Right lobe of liver (tissue), 6 donors: ENCODE results near the gene MREG. TPM values are rescaled to one million over a fixed set of nuclear protein-coding genes. Genes with fewer than 3 reads are reported as not detected.

Source experiments
- ATAC-seq, 4 donors: fragments of 200-7000 bp; cut with Tn5 transposase; one replicate each; pipeline ENCODE4 v1.9.1; 2020; ENCODE audit warnings: mild to moderate bottlenecking in 4 of 4, moderate library complexity in 4 of 4
- DNase-seq, 3 donors: peaks; one replicate each; pipeline ENCODE4 v3.0.0-alpha.2; 2020
- H3K27ac ChIP-seq, 3 donors: fragments of 200-600 bp; one replicate each; pipeline ENCODE4 v1.8.0; 2022
- H3K27me3 ChIP-seq, 2 donors: fragments of 200-600 bp; one replicate each; pipeline ENCODE4 v1.8.0; 2022
- H3K36me3 ChIP-seq, 4 donors: fragments of 200-600 bp; sonication (generic) in 1 of 4; one replicate each; pipeline versions ENCODE4 v1.5.1 to v1.8.0; 2017 to 2022; ENCODE audit warnings: control low read depth in 1 of 4
- H3K4me1 ChIP-seq, 4 donors: fragments of 200-600 bp; sonication (generic) in 1 of 4; one replicate each; pipeline versions ENCODE4 v1.5.1 to v1.8.0; 2017 to 2022; ENCODE audit warnings: control low read depth in 1 of 4
- H3K4me3 ChIP-seq, 3 donors: fragments of 200-600 bp; one replicate each; pipeline ENCODE4 v1.8.0; 2022
- H3K9me3 ChIP-seq, 4 donors: fragments of 200-600 bp; sonication (generic) in 1 of 4; one replicate each; pipeline versions ENCODE4 v1.5.1 to v1.8.0; 2017 to 2022; ENCODE audit warnings: control low read depth in 1 of 4
- CTCF ChIP-seq, 4 donors: fragments of 200-600 bp in 3 of 4; fragments of 450-650 bp in 1 of 4; IDR thresholded peaks; one replicate each; pipeline versions ENCODE4 v1.5.1 to v1.8.0; 2016 to 2022; ENCODE audit warnings: antibody characterized with exemption in 4 of 4, mild to moderate bottlenecking in 2 of 4
- POLR2A ChIP-seq: fragments of 450-650 bp; IDR thresholded peaks from one replicate; pipeline ENCODE4 v1.6.1; 2017; ENCODE audit warnings: antibody characterized with exemption, mild to moderate bottlenecking
- WGBS: methylation state at CpG from one replicate; pipeline ENCODE4 v1.1.6; 2018; ENCODE audit warnings: low coverage, low lambda C conversion rate; ENCODE audit not compliant: insufficient coverage; ENCODE audit errors: missing lambda C conversion rate; 5-methylcytosine and 5-hydroxymethylcytosine counted together
- intact Hi-C, 2 donors: fragments of 100-400 bp; cut with DNase I; formaldehyde crosslinking; loops; one replicate each; pipeline versions ENCODE4 v1.11.2 to v1.14.1; 2022
- total RNA-seq, 6 experiments: library from RNA; depleted of rRNA in 2 of 6; stranded (reverse); fragments of >200 nt in 2 of 6; fragmentation: NEBNext Ultra II Directional in 3 of 6; extraction: Animal tissue kit (Norgen Biotek cat#: 25700) in 3 of 6; gene quantifications; one replicate each; pipeline versions ENCODE4 v1.1.0 to v1.2.4, GENCODE V29; 2016 to 2023
- donor health status: DM: no; HTN: yes; CAD: no.
- donor health status: DM: no; HTN: no; CAD: no.
- donor health status: DM: no; HTN: no; CAD: no.
- donor health status: DM: no; HTN: yes; CAD: no.
- donor health status: DM: no; HTN: yes; CAD: no.

MREG gene
- total RNA-seq, 6 experiments from 2014 or later, result 2.0 to 9.6 (median 5.0) TPM

DNA sequence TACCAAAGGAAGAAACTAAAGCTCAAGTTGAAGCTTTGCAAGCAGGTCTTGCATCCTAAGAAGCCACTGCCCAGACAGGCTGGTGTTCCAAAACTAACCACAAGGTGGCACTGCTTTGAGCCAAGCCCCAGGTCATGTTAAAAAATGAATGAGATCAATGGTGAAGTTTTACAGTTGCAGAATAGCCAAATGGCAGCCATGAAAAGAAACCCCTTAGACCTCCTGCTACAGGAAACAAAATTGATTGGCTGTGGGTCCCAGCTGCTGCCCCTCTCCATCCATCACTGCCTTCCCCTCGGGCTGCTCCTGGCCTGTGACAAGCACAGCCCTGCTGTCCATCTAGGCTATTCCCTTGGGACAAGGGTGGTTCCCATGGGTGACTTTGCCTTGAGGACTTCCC is 20.7 kb upstream of the MREG start:
- no peaks in the 10 kb centered on the region for H3K27me3 ChIP-seq
- peak in 2 of 3 donors; percentile 41 to 60 for DNase-seq
- intact Hi-C loops, result no loop called here
- no peak overlapping the region for H3K4me3 ChIP-seq
- WGBS, result 57% methylated on average over 1 of the region's 1 CpG
- TF ChIP-seq CTCF (IDR thresholded peaks at IDR 0.05), result peak; percentile 77 to 94 (median 90)
- TF ChIP-seq POLR2A, result no peak
- H3K9me3 ChIP-seq, result no peaks in the 10 kb centered on the region
- peak; percentile 77 to 90 (median 82) for ATAC-seq
- peaks cover 0 to 81% (median 26%) of the 10 kb centered on the region in 4 donors for H3K36me3 ChIP-seq
- no peak overlapping the region for H3K27ac ChIP-seq
- no peaks in the 10 kb centered on the region for H3K4me1 ChIP-seq

DNA sequence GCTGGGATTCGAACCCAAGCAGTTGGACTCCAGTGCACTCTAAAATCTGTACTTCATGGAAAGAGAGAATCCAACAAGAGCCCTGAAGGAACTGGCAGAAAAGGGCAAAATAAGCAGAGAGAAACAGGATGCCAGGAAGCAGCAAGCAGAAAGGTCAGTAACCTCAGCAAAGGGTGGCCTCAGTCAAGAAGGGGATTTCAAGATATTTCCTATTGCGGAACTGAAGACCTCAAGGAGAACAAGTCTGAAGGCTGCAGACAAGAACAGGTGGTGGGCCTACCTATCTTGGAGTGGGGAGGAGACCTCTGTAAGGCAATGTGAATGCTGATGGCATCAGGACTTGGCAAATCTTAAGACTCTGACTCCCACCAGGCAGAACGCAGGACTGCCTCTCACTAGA is 20.1 kb upstream of the MREG start:
- no peak for ATAC-seq

DNA sequence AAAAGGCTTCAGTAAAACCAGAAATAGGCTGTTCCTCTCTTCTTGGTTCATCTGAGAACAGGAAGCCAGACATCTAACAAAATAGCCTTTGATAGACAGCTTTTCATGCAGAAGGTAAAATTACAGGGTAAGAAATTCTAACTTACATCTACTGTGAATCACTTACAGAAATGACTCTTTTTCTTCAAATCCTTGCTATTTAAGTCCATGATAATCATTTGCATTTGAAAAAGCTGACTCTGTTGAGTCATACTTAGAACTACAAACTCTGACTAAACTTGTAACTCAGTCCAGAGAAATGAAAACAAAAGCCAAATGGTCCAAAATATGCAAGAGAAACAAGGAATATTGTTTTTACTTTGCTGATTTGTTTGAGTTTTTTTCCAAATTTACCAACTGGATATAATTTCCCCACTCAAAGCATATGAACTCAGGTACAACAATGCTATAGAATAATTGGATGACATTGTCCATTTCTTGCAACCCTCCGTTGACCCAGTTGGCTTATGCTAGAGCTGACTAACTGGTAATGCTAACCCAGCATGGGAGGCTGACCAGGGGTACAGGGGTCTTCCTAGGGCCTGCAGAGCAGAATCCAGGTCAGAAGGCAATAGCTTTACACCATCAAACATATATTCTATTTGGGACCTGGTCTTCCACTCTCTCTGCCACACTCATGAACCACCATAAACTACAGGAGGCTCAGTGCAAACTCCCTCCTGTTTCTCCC is 18.8 kb upstream of the MREG start:
- peaks cover 0 to 68% (median 24%) of the 10 kb centered on the region in 4 donors for H3K36me3 ChIP-seq
- intact Hi-C loops, result no loop called here
- DNase-seq (no peak), ATAC-seq (no peak)
- no peaks in the 10 kb centered on the region for H3K9me3 ChIP-seq
- no peak for TF ChIP-seq CTCF (IDR thresholded peaks at IDR 0.05)
- TF ChIP-seq POLR2A, result no peak
- H3K27ac ChIP-seq, result no peak overlapping the region
- no peaks in the 10 kb centered on the region for H3K4me1 ChIP-seq
- WGBS, result 75% methylated on average over 1 of the region's 1 CpG
- H3K4me3 ChIP-seq, result no peak overlapping the region
- H3K27me3 ChIP-seq, result no peaks in the 10 kb centered on the region

More for the DNA sequence above, 20.1 kb upstream of the MREG start:
- 97% methylated on average over 3 of the region's 3 CpGs for WGBS
- DNase-seq, result no peak
- Histone ChIP-seq H3K36me3 (peaks cover 0 to 81% (median 26%) of the 10 kb centered on the region in 4 donors), H3K27me3 (no peaks in the 10 kb centered on the region), H3K4me3 (no peak overlapping the region), H3K4me1 (no peaks in the 10 kb centered on the region), H3K9me3 (no peaks in the 10 kb centered on the region), H3K27ac (no peak overlapping the region)
- intact Hi-C loops, result no loop called here
- TF ChIP-seq POLR2A, result no peak
- TF ChIP-seq CTCF (IDR thresholded peaks at IDR 0.05), result no peak

- Histone ChIP-seq H3K27ac (no peak overlapping the region), H3K4me1 (no peaks in the 10 kb centered on the region), H3K9me3 (no peaks in the 10 kb centered on the region), H3K36me3 (peaks cover 0 to 49% (median 15%) of the 10 kb centered on the region in 4 donors), H3K4me3 (no peak overlapping the region), H3K27me3 (no peaks in the 10 kb centered on the region)
- intact Hi-C loops, result no loop called here
- no peak for DNase-seq
- no peak for ATAC-seq
- TF ChIP-seq CTCF (IDR thresholded peaks at IDR 0.05) (no peak), POLR2A (no peak)
- WGBS, result 100% methylated on average over 3 of the region's 3 CpGs
These were observed 16.9 kb upstream of the MREG start for GRCh38 chr2:216030216-216030615.
